OCI-LY7 (cell line): Measurements from ENCODE around the gene TLE6. TPM values are rescaled to one million over a fixed set of nuclear protein-coding genes. Genes with fewer than 3 reads are reported as not detected.
A peak's percentile ranks its signal among the peaks of the same experiment; 100 is the strongest.

ENCODE experiments used
- BruUV-seq: library from RNA; stranded (reverse); fragments of 400-500 nt; replicated peaks from 2 replicates; lab custom pipeline; 2021; lab: Mats Ljungman, UMichigan
- CTCF ChIA-PET: fragments of 300-600 bp; sonication (Branson Sonifier 250); formaldehyde crosslinking; loops from one replicate; lab custom pipeline; 2022; ENCODE audit warnings: antibody characterized with exemption; ENCODE audit not compliant: unreplicated experiment; lab: Charles Lee
- POLR2A ChIA-PET: fragments of 300-600 bp; sonication (Branson Sonifier 250); formaldehyde crosslinking; loops from one replicate; lab custom pipeline; 2022; ENCODE audit warnings: antibody characterized with exemption; lab: Charles Lee
- DNase-seq: peaks from one replicate; pipeline ENCODE4 v3.0.0-alpha.2; 2015; ENCODE audit warnings: low spot score
- H2AFZ ChIP-seq: fragments of 200-600 bp; sonication (generic), shearing (Covaris generic); 2 replicates; pipeline ENCODE4 v1.6.1; 2014; ENCODE audit warnings: mild to moderate bottlenecking, antibody characterized with exemption, low read length, moderate library complexity
- H3K27ac ChIP-seq: fragments of 200-600 bp; sonication (generic); 2 replicates; pipeline ENCODE4 v1.5.1; 2014; ENCODE audit warnings: mixed run types, low read depth, mild to moderate bottlenecking, moderate library complexity, low read length, inconsistent platforms; ENCODE audit not compliant: poor library complexity, severe bottlenecking
- H3K36me3 ChIP-seq: fragments of 200-600 bp; sonication (generic); 2 replicates; pipeline ENCODE4 v1.6.1; 2014; ENCODE audit warnings: mild to moderate bottlenecking, antibody characterized with exemption, low read length, moderate library complexity, mixed read lengths; ENCODE audit not compliant: insufficient read depth
- H3K4me1 ChIP-seq: fragments of 200-600 bp; sonication (generic); 2 replicates; pipeline ENCODE4 v1.5.1; 2014; ENCODE audit warnings: mild to moderate bottlenecking, low read length; ENCODE audit not compliant: insufficient read depth, poor library complexity, severe bottlenecking
- H3K4me2 ChIP-seq: fragments of 200-600 bp; sonication (generic); 2 replicates; pipeline ENCODE4 v1.6.1; 2014; ENCODE audit warnings: mild to moderate bottlenecking, low read length
- H3K4me3 ChIP-seq: fragments of 200-600 bp; sonication (generic); 2 replicates; pipeline ENCODE4 v1.5.1; 2014; ENCODE audit warnings: mild to moderate bottlenecking, low read depth, low read length; ENCODE audit not compliant: poor library complexity, severe bottlenecking
- H3K79me2 ChIP-seq: fragments of 200-600 bp; sonication (generic); 2 replicates; pipeline ENCODE4 v1.6.1; 2016; ENCODE audit warnings: low read depth, mild to moderate bottlenecking, low read length, moderate library complexity, mixed read lengths; ENCODE audit not compliant: insufficient read depth
- H3K9me2 ChIP-seq: fragments of 200-600 bp; sonication (generic); 2 replicates; pipeline ENCODE4 v1.6.1; 2016; ENCODE audit warnings: mild to moderate bottlenecking, low read length, mixed read lengths; ENCODE audit not compliant: insufficient read depth
- H3K9me3 ChIP-seq: fragments of 200-600 bp; sonication (generic); 2 replicates; pipeline ENCODE4 v1.6.1; 2014; ENCODE audit warnings: mild to moderate bottlenecking, mixed run types, low read length, mixed read lengths
- H4K20me1 ChIP-seq: fragments of 200-600 bp; sonication (generic); 2 replicates; pipeline ENCODE4 v1.6.1; 2014; ENCODE audit warnings: mild to moderate bottlenecking, antibody characterized with exemption, low read length, moderate library complexity, mixed read lengths; ENCODE audit not compliant: insufficient read depth
- EZH2phosphoT487 ChIP-seq: fragments of 200-600 bp; sonication (generic); IDR thresholded peaks from 2 replicates; pipeline ENCODE4 v1.6.1; 2018; ENCODE audit warnings: low read depth, borderline replicate concordance, mild to moderate bottlenecking, mixed run types, antibody characterized with exemption, low read length, moderate library complexity, mixed read lengths
- intact Hi-C: fragments of 100-400 bp; cut with micrococcal nuclease; formaldehyde crosslinking; loops from one replicate; pipeline ENCODE4 v1.10.0; 2022; ENCODE audit not compliant: unreplicated experiment
- total RNA-seq, 2 experiments: library from RNA; depleted of rRNA in 1 of 2; stranded (reverse); fragments of >200 nt in 1 of 2; shearing (Covaris generic) in 1 of 2; gene quantifications; 2 replicates each; pipeline ENCODE4 v1.2.3, GENCODE V29; 2014 to 2022
- TF ChIP-seq, protein P1 (sequence below): fragments of 200-600 bp; sonication (generic); conservative IDR thresholded peaks from 2 replicates; pipeline ENCODE4 v1.5.1; 2014; ENCODE audit warnings: mild to moderate bottlenecking, antibody characterized with exemption, low read length, moderate library complexity, mixed read lengths

Gene TLE6
- total RNA-seq, 2 experiments from 2014 or later, result 15.9 to 21.5 TPM

DNA sequence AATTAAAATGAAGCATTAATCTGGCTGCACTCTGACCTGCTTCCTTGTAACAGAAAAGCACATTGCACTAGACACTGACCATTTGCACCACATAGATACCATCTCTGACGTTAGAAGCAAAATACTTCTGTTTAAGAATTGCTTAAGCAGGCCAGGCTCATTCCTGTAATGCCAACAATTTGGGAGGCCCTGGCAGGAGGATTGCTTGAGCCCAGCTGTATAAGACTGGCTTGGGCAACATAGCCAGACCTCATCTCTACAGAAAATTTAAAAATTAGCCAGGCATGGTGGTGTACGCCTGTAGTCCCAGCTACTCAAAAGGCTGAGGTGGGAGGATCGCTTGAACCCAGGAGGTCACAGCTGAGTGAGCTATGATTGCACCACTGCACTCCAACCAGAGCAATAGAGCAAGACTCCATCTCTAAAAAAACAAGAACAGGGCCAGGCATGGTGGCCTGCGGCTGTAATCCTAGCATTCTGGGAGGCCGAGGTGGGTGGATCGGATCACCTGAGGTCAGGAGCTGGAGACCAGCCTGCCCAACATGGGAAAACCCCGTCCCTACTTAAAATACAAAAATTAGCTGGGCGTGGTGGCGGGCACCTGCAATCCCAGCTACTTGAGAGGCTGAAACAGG is 7.0 kb upstream of the TLE6 start:
- Histone ChIP-seq H3K9me3 (peaks cover 15% of the 10 kb centered on the region; the same call in 1 of the 2 replicates), H2AFZ (no peak overlapping the region; the same call in 1 of the 2 replicates), H3K9me2 (no peaks in the 10 kb centered on the region), H3K4me2 (peak overlapping the region; percentile 5; the same call in 1 of the 2 replicates), H3K4me3 (no peak overlapping the region), H3K36me3 (peaks cover 4% of the 10 kb centered on the region; the same call in 1 of the 2 replicates), H3K27ac (peak overlapping the region; percentile 98), H3K79me2 (no peaks in the 10 kb centered on the region), H3K4me1 (peaks cover 79% of the 10 kb centered on the region), H4K20me1 (no peaks in the 10 kb centered on the region)
- CTCF ChIA-PET, result no interaction called here
- BruUV-seq, result no TSS peak
- POLR2A ChIA-PET, result interaction anchor here (0.6 to 1.7 kb wide), 6 partner anchors 65 to 881 kb away, joined by 3 to 5 read pairs (median 4); no protein-coding TSS in a partner anchor
- no peak for DNase-seq
- TF ChIP-seq, protein P1, sequence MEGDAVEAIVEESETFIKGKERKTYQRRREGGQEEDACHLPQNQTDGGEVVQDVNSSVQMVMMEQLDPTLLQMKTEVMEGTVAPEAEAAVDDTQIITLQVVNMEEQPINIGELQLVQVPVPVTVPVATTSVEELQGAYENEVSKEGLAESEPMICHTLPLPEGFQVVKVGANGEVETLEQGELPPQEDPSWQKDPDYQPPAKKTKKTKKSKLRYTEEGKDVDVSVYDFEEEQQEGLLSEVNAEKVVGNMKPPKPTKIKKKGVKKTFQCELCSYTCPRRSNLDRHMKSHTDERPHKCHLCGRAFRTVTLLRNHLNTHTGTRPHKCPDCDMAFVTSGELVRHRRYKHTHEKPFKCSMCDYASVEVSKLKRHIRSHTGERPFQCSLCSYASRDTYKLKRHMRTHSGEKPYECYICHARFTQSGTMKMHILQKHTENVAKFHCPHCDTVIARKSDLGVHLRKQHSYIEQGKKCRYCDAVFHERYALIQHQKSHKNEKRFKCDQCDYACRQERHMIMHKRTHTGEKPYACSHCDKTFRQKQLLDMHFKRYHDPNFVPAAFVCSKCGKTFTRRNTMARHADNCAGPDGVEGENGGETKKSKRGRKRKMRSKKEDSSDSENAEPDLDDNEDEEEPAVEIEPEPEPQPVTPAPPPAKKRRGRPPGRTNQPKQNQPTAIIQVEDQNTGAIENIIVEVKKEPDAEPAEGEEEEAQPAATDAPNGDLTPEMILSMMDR, result no peak
- TF ChIP-seq EZH2phosphoT487, result no peak
- intact Hi-C loops, result no loop called here

DNA sequence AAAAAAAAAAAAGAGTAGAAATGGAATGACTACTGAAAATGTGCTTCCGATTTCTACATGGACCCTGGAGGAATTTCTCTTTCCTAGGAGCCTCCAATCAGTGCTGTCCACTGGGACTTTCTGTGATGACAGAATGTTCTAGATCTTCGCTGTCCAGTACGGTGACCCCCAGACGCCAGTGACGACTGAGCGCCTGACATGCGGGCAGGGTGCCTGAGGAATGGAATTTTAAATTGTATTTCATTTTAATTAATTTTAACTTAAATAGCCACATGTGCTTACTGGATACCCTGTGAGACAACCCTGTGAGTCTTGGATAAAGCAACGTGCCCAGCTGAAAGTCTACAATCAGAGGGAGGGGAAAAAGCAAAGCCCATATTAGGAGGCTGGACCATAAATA is 4.1 kb upstream of the TLE6 start:
- no peak for TF ChIP-seq EZH2phosphoT487
- TF ChIP-seq, protein P1, result no peak
- no TSS peak for BruUV-seq
- CTCF ChIA-PET, result no interaction called here

More for the DNA sequence above, 4.1 kb upstream of the TLE6 start:
- no peaks in the 10 kb centered on the region for H3K9me2 ChIP-seq
- no peak for DNase-seq
- peaks cover 2% of the 10 kb centered on the region; the same call in 1 of the 2 replicates for H3K36me3 ChIP-seq
- POLR2A ChIA-PET, result interaction anchor here (0.9 kb wide), 1 partner anchor 64 kb away, joined by 4 read pairs; no protein-coding TSS in a partner anchor
- H3K9me3 ChIP-seq, result peaks cover 3% of the 10 kb centered on the region; the same call in 1 of the 2 replicates
- H3K27ac ChIP-seq, result no peak overlapping the region
- intact Hi-C loops, result no loop called here
- peaks cover 74% of the 10 kb centered on the region for H3K4me1 ChIP-seq
- no peak overlapping the region for H2AFZ ChIP-seq
- no peak overlapping the region for H3K4me3 ChIP-seq
- H3K4me2 ChIP-seq, result no peak overlapping the region
- H3K79me2 ChIP-seq, result no peaks in the 10 kb centered on the region
- no peaks in the 10 kb centered on the region for H4K20me1 ChIP-seq
